Kidney epithelial cell (primary cell): ENCODE measurements around the gene RPS19. TPM values are rescaled to one million over a fixed set of nuclear protein-coding genes. Genes with fewer than 3 reads are reported as not detected.

ENCODE experiments used
- DNase-seq: peaks from one replicate; pipeline ENCODE4 v3.0.0-alpha.2; 2010; ENCODE audit warnings: low read depth
- H3K27me3 ChIP-seq: 2 replicates; pipeline ENCODE4 v1.6.0; 2011; ENCODE audit warnings: low read length; ENCODE audit not compliant: control insufficient read depth, insufficient read depth
- H3K36me3 ChIP-seq: 2 replicates; pipeline ENCODE4 v1.5.1; 2011; ENCODE audit warnings: low read length; ENCODE audit not compliant: control insufficient read depth, insufficient read depth
- H3K4me3 ChIP-seq: 2 replicates; pipeline ENCODE4 v1.5.1; 2011; ENCODE audit warnings: low read depth, mild to moderate bottlenecking, control low read depth, low read length
- CTCF ChIP-seq: IDR thresholded peaks from 2 replicates; pipeline ENCODE4 v1.5.1; 2011; ENCODE audit warnings: mild to moderate bottlenecking, moderate library complexity, low read length, control low read depth, inconsistent platforms; ENCODE audit not compliant: insufficient read depth, poor library complexity, severe bottlenecking
- total RNA-seq: library from RNA; depleted of rRNA; stranded (reverse); fragments of >200 nt; gene quantifications from 2 replicates; pipeline ENCODE4 v1.2.3, GENCODE V29; 2015

Gene RPS19
- total RNA-seq = 1,699 and 2,835 TPM in 2 replicates

- TF ChIP-seq CTCF = peak; percentile 61
- H3K4me3 ChIP-seq = peak within 1 kb of the TSS; percentile 88
- no peaks in the 10 kb centered on the region for H3K27me3 ChIP-seq
- peaks cover 7% of the 10 kb centered on the region for H3K36me3 ChIP-seq
- DNase-seq = peak; percentile 83
Observed at GRCh38 chr19:41859618-41860418, at the start of gene RPS19. TSS of gene RPS19 (plus strand) at chr19:41860255. CDS start at chr19:41860775, 520 bp downstream.

GRCh38 chr19:41810301-41810700 lies 49.8 kb upstream of the RPS19 start:
- DNase-seq = no peak
- Histone ChIP-seq H3K27me3 (no peaks in the 10 kb centered on the region), H3K36me3 (no peaks in the 10 kb centered on the region), H3K4me3 (no peak overlapping the region)
- no peak for TF ChIP-seq CTCF

- no peak for TF ChIP-seq CTCF
- no peak overlapping the region for H3K4me3 ChIP-seq
- H3K27me3 ChIP-seq = no peaks in the 10 kb centered on the region
- no peaks in the 10 kb centered on the region for H3K36me3 ChIP-seq
- DNase-seq = no peak
Observed at GRCh38 chr19:41811036-41811435, 49.0 kb upstream of the RPS19 start.

- Histone ChIP-seq H3K36me3 (no peaks in the 10 kb centered on the region), H3K27me3 (no peaks in the 10 kb centered on the region), H3K4me3 (no peak overlapping the region)
- TF ChIP-seq CTCF = no peak
- DNase-seq = no peak
Observed at GRCh38 chr19:41811981-41812380, 48.1 kb upstream of the RPS19 start.

GRCh38 chr19:41813911-41814310 lies 46.1 kb upstream of the RPS19 start:
- DNase-seq = no peak
- TF ChIP-seq CTCF = no peak

GRCh38 chr19:41815301-41815700 lies 44.8 kb upstream of the RPS19 start:
- no peak for DNase-seq
- TF ChIP-seq CTCF = no peak
- Histone ChIP-seq H3K36me3 (no peaks in the 10 kb centered on the region), H3K4me3 (no peak overlapping the region), H3K27me3 (no peaks in the 10 kb centered on the region)

More at GRCh38 chr19:41813911-41814310, 46.1 kb upstream of the RPS19 start:
- H3K36me3 ChIP-seq = no peaks in the 10 kb centered on the region
- H3K27me3 ChIP-seq = no peaks in the 10 kb centered on the region
- no peak overlapping the region for H3K4me3 ChIP-seq
